GM19240 (cell line): Measurements from ENCODE around the gene VKORC1L1.
"Not testable (repeated sequence)": the region's sequence is repeated elsewhere in the genome, so short reads cannot be mapped to it uniquely, and the experiment has no call there.

ENCODE experiments used
- DNase-seq: peaks from one replicate; pipeline ENCODE4 v3.0.0; 2011; ENCODE audit warnings: low spot score; ENCODE audit not compliant: insufficient read length

VKORC1L1 gene

DNA sequence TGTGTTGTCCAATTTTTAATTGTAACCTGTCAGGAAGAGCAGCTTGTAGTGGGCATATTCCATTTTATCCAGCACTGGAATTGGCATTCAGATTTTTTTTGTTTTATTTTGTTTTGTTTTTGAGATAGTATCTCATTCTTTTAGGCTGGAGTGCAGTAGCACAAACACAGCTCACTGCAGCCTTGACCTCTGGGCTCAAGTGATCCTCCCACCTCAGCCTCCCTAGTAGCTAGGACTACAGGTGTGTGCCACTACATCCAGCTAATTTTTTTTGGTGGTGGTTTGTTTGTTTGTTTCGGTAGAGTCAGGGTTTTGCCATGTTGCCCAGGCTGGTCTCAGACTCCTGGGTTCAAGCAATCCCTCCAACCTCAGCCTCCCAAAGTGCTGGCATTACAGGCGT is 64.4 kb downstream of the VKORC1L1 start:
- DNase-seq = no peak

DNA sequence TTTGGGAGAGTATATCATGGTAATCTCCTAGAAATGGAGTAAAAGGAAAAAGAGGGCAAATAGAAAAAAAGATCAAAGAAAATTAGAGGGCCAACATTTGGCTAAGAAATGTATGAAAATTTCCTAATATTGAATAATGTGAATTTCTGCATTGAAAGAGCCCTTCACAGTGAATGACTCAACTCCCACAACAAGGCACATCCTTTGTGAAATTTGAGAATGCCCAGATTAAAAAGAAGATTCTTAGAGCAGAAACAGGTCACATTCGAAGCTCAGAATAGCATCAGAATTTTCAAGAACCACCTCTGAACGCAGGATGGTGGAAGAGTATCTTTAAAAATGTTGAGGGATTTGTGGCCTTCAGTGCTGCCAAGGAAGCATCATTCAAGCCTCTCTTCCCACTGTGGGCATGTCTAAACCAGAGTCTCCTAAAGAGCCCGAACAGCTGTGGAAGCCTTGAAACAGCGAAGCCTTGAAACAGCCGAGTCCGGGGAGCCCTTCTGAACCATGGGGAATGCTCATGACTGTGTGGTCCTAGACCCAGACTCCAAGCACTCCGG is 65.5 kb downstream of the VKORC1L1 start:
- DNase-seq = no peak

DNA sequence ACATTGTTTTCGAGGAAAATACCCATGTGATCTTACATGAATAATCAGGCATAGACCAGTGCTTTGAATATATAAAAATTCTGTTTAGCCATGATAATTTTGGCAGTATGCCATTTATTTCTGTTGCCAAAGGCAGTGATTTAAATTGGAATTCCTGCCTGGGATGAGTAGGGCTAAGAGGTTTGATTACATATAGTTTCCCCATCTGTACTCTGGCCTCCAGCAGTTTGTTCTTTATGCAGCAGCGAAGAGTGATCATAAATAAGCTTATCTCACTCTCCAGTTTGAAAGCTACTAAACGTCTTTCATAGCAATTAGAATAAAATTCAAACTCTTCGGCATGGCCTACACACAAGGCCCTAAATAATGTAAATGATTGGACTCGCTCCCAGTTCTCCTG is 72.9 kb downstream of the VKORC1L1 start:
- DNase-seq = not testable (repeated sequence)

DNA sequence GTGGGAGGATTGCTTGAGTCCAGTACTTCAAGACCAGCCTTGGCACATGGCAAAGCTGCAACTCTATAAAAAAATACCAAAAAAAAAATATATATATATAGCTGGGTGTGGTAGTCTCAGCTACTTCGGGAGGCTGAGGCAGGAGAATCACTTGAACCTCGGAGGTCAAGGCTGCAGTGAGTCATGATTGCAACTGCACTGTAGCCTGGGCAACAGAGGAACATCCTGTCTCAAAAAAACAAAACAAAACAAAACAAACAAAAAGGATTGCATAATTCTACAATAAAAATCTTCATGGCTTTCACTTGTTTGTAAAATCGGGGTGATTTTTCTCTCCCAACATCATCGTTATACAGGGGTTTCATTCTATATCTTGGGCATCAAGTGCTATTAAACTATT is 74.0 kb downstream of the VKORC1L1 start:
- DNase-seq = no peak

DNA sequence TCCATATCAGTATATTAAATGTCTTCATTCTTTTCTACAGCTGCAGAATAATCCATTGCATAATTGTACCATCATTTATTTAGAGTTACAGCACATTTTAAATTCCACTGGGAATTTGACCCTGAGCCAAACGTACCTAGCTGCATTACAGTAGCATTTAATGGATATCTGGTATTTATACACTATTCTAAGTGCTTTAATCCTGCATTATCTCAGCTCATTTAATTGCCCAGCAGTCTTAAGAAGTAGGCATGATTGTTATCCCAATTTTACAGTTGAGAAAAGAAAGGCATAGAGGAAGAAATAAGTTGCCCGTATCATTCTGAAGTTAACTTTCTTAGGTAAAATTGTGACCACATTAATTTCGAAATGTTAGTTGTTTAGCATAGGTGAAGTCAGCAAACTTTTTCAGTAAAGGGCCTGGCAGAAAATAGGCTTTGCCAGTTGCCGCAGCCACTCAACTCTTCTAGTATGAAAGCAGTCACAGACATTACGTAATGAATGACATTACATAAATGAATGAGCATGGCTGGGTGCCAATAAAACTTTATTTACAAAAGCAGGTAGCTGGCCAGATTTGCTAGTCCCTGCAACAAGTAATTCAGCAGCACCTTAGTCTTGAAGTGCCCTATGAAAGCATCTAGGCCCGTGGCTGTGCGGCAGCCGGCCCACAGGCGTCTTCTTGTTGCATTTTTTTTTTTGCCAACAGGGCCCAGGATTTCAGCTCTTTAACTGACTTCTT is 79.1 kb downstream of the VKORC1L1 start:
- DNase-seq = no peak

DNA sequence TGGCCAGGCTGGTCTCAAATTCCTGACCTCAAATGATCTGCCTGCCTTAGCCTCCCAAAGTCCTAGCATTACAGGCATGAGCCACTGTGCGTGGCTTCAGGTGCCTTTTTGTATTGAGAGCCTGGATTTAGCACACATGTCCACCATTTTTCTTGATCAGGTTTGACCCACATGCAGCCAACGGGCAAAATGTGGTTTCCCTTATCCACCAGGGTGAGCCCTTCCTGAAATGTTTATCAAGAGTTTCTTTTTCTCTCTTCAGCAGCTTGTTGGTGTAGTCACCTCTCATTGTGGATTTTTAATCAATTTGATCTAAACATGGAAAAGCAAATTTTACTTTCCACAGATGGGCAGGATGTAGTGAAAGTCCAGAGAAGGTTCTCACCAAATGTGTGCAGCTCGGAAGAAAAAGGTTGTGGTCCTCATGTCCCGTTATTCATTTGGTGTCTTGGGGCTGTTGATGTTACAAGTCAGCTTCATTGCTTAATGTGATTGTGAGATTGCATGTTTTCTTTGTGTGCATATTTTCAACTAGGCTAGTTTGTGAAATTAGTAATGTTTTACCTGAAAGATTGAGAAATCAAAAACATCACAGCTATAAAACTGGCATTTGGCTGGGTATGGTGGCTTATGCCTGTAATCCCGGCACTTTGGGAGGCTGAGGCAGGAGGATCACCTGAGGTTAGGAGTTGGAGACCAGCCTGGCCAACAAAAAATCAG is 80.3 kb downstream of the VKORC1L1 start:
- no peak for DNase-seq

DNA sequence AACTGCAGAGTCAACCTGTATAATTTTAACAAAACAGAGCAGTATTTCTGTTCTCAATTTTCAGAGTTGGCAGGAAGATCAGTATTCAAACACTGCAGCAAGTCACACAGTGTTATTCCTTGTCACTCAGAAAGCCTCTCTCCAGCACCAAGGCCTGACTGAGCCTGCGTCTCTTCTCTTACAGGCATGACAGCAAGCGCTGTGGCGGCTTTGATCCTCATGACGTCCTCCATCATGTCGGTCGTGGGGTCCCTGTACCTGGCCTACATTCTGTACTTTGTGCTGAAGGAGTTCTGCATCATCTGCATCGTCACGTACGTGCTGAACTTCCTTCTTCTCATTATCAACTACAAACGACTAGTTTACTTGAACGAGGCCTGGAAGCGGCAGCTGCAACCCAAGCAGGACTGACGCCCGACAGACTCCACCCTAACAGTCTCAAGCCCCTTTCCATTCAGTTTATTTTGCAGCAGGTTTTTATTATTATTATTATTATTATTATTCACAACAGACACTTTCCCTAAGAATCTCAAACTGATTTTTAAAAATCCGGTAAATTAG is 81.1 kb downstream of the VKORC1L1 start:
- DNase-seq = no peak

DNA sequence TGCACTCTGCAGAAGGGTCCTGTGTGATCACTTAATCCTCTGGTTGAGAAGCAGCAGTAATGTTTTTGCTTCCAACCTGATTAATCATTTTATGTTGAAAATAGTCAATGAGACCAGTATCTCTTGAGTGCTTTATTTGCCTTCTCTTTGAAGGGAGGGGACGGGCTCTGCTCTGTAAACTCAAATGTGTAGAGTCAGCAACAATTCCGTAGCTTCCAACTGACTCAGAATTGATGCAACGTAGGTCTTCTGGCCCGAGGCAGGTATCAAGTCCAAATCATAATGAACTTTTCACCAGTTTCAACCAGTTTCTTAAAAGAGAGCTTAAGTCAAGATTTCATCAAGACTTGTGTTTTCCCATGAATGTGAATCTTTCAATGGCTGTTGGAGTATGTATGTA is 82.8 kb downstream of the VKORC1L1 start:
- no peak for DNase-seq

DNA sequence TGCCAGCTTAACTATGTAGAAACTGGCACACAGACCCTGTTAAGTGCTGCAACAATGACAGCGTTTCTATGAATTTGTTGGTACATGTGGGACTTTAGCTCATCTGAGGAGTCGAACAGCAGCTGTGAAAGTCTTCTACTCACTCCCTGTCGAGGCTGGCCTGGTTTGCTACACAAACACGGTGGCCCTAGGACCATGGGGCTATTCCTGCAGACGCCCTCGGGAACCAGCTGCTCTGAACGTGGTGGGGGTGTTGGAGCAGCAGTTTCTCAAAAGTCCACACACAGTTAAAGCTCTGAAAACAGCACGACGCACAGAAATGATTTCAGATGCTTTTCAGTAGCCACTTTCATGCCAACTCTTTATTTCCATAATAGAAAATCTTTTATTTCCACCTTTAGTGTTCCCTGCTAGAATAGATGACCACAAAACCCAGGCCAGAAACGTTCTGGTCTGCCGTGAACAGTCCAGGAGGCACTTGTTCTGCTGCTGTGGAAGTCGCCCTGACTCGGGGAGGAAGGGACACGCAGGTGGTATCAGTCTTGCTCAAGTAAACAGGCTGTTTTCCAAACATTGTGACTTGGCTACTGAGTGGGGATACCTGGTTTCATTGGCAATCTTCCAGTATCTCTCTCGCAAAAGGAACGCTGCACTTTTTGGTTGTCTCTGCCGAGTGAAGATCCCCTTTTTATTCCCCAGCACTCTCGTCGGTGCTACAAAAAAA is 87.6 kb downstream of the VKORC1L1 start:
- no peak for DNase-seq

DNA sequence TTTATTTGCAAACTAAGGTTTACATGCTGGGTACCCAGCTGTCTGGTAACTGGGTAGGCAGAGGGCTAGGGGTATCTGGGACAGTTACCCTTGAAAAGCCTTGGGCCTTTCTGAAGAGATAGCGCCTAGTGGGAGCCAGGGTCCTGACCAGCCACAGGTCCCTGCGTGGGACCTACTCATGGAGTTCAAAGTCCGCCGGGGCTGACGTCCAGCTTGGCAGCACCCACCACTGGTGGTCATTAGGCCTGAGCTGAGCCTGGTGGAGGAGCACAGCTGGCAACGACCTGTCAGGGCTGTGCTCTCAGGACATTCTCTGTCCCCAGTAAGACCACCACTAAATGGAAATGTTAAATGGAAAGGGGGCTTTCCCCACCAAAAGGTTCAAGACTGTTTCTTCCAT is 89.2 kb downstream of the VKORC1L1 start:
- no peak for DNase-seq

DNA sequence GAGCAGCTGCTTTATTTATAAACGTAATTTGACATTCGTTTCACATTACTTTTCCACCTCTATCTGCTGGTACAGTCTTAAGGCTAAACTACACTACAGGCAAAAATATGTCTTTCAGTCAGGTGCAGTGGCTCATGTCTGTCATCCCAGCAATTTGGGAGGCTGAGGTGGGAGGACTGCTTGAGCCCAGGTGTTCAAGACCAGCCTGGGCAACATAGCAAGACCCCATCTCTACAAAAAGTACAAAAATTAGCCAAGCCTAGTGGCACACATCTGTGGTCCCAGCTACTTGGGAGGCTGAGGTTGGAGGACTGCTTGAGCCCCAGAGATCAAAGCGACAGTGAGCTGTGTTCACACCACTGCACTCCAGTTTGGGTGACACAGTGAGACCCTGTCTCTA is 91.8 kb downstream of the VKORC1L1 start:
- DNase-seq = not testable (repeated sequence)

DNA sequence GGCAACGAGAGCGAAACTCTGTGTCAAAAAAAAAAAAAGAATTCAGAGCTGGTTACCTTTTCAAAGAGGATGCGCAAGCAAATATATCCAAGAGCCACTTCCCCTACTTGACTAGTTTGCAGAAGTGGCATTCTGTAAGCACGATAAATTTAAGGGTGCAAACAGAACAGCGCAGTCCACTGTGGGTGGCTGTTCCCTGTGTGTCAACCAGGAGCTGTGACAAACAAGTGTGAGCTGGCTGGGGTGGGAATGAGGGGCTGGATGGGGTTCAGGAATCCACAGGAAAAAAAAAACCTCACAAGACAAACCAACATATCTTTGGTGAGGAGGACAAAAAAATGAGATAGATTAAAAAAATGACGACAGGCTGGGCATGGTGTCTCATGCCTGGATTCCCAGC is 93.3 kb downstream of the VKORC1L1 start:
- DNase-seq = no peak

DNA sequence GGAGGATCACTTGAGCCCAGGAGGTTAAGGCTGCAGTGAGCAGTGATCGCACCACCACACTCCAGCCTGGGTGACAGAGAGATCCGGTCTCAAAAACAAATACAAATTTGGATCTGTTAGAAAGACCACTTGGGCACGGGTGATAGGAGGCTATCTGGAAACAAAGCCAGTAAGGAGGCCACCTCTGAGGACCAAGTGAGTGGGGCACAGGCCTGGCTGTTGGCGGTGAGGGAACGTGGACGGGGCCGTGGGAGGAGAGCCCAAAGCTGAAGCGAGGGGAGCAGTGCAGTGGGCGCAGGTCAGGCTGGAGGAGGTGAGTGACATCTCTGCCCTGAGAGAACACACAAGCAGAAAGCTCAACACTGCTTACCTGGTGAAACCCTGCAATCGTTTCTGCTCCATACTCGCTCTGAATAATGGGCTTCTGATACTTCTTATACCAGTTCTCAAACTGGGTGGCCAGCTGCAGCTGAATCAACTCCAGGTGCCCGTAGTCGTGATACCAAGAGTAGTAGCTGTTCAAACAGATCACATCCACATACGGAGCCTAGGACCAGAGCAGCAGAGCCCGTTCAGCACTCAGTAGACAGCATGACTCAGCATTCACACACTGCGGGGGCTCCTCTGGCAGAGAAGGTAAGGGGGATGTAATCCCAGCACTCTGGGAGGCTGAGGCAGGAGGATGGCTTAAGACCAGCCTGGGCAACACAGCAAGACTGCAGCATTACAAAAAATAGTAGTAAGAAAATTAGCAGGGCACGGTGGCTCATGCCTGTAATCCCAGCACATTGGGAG is 94.7 kb downstream of the VKORC1L1 start:
- DNase-seq = no peak

DNA sequence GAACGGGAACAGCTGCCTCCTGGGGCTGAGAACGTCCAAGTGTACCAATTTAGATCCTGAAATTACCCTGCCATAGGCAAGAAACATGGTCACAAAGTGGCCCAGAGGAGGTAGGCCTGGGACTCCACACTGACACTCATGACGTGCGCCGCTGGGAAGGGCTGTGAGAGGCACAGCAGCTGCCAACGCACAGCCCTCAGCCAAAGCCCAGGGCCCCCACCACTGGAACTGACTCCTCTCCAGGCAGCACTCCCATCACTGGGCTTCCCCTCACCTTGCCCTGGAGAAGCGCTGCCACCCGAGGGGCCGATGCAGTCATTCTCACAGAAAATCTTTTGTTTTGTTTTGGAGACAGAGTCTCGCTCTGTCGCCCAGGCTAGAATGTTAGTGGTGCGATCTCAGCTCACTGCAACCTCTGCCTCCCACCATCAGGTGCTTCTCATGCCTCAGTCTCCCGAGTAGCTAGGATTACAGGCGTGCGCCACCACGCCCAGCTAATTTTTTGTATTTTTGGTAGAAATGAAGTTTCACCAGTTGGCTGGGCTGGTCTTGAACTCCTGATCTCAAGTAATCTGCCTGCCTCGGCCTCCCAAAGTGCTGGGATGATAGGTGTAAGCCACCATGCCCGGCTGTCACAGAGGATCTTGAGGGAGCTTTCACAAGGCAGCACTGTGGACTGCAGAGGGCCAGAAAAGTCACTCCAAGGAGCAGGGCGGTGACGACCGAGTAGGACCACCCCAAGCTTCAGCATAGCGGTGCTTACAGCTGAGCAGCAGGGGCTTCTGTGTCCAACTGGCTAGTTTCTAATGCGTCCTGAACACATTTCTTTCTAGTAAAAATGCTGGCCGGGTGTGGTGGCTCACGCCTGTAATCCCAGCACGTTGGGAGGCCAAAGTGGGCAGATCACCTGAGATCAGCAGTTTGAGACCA is 95.6 kb downstream of the VKORC1L1 start:
- DNase-seq = no peak

DNA sequence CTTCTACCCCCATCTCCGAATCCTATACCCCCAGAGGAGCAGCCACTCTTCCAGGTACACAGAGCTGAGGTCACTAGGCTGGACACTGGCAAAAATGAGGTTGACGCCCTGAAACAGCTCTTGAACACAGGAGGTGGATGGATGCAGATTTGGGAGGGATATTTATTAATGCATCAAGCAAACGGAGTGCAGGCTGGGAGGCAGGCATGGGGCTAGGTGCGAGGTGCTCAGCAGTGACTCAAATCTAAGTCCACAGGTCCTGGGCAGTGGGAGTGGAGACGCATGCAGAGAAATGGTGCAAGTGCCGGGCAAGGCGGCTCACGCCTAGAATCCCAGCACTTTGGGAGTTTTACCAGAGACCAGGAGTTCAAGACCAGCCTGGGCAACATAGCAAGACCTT is 98.1 kb downstream of the VKORC1L1 start:
- DNase-seq = no peak

DNA sequence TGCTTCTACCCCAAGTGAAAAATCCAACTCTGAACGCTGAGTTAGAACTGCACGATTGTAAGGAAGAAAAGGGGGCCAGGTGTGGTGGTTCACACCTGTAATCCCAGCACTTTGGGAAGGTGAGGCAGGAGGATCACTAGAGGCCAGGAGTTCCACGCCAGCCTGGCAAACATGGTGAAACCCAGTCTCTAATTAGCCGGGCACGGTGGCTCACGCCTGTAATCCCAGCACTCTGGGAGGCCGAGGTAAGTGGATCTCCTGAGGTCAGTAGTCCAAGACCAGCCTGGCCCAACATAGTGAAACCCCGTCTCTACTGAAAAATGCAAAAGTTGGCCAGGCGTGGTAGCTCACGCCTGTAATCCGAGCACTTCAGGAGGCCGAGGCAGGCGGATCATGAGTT is 100.1 kb downstream of the VKORC1L1 start:
- DNase-seq = no peak

DNA sequence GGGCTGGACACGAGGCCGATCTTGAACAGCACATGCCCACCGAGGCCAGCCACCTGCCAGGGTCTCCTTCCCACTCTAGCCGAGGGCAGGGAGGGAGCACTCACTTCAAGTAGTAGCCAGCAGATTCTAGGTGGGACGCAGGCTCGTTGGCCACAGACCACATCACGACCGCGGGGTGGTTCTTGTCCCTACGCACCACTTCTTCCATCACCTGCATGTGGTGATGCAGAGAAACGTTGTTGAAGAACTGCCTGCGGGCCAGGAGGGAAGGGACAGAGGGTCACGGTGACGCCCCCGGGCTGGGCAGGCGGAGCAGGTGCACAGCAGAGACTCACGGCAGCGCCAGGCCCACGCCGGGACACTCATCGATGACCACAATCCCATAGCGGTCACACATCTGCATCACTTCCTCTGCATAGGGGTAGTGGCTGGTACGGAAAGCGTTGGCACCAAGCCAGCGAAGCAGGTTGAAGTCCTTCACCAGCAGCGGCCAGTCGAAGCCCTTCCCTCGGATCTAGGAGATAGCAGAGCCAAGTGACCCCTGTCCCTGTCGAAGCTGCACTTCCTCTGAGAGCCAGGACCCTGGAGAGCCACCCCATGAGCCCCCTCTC is 101.4 kb downstream of the VKORC1L1 start:
- no peak for DNase-seq

DNA sequence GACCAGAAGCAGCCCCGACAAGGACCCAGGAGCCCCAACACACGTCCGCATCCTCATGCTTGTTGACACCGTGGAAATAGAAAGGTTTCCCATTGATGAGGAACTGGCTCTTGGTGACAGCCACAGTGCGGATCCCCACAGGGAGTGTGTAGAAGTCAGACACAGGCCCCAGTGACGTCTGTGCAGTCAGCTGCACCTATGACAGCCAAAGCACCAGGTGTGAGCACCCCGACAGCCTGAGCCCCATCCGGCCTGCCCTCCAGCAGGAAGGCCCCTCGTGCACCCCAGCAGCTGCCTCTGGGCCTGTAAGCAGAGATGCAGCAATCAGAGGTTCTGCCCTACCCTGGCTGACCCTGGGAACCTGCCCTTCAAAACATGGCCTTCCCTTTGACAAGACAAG is 102.0 kb downstream of the VKORC1L1 start:
- DNase-seq = no peak

DNA sequence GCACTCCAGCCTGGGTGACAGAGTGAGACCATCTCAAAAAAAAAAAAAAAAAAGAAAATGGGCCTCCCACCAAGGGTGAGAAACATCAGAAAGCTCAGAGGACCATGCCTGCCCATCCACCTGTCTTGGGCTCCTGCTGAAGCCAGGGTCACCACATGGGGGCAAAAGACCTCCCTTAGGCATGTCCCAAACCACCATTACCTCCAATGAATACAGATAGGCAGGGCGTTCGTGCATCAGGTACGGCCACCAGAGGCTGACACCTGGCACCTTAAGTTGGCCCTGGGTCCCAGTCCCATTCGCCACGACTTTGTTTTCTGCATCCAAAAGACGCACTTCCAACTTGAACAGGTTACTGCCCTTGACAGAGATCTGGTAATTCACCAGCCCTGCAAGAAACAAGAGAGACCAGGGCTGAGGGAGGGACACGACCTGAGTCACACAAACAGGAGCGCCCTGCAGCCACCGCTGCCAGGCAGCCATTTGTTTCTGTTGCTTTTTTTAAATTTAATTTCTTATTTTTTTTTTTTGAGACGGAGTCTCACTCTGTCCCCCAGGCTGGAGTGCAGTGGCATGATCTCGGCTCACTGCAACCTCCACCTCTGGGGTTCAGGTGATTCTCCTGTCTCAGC is 103.1 kb downstream of the VKORC1L1 start:
- DNase-seq = no peak
